Activated CD4-positive, alpha-beta T cell treated with anti-CD3 and anti-CD28 coated beads for 36 hours (primary cell): ENCODE measurements around the gene BZW2. TPM values are rescaled to one million over a fixed set of nuclear protein-coding genes. Genes with fewer than 3 reads are reported as not detected.

Experiments used
- ATAC-seq: fragments of 200-7000 bp; cut with Tn5 transposase; one replicate; pipeline ENCODE4 v1.10.0; 2021; ENCODE audit warnings: mild to moderate bottlenecking, moderate library complexity
- CTCF ChIA-PET: fragments of 350-600 bp; sonication (Branson Sonifier 250); formaldehyde crosslinking; loops from one replicate; lab custom pipeline; 2021; ENCODE audit warnings: antibody characterized with exemption; lab: Charles Lee
- POLR2A ChIA-PET: fragments of 350-600 bp; sonication (Branson Sonifier 250); formaldehyde crosslinking; loops from one replicate; lab custom pipeline; 2021; ENCODE audit warnings: antibody characterized with exemption, inconsistent platforms; lab: Charles Lee
- DNase-seq: peaks from one replicate; pipeline ENCODE4 v3.0.0-alpha.2; 2020
- H3K27ac Mint-ChIP-seq: one replicate; pipeline ENCODE4 v1.8.0; 2021; ENCODE audit warnings: mixed read lengths
- H3K27me3 Mint-ChIP-seq: one replicate; pipeline ENCODE4 v1.8.0; 2021; ENCODE audit warnings: mixed read lengths
- H3K36me3 Mint-ChIP-seq: one replicate; pipeline ENCODE4 v1.8.0; 2021; ENCODE audit warnings: low read depth, mixed read lengths
- H3K4me1 Mint-ChIP-seq: one replicate; pipeline ENCODE4 v1.8.0; 2021; ENCODE audit warnings: mixed read lengths
- H3K4me3 Mint-ChIP-seq: one replicate; pipeline ENCODE4 v1.8.0; 2021; ENCODE audit warnings: mild to moderate bottlenecking, moderate library complexity, mixed read lengths
- H3K9me3 Mint-ChIP-seq: one replicate; pipeline ENCODE4 v1.8.0; 2021; ENCODE audit warnings: low read depth, mixed read lengths
- intact Hi-C, 2 experiments: fragments of 100-400 bp; cut with DNase I in 1 of 2; cut with micrococcal nuclease in 1 of 2; formaldehyde crosslinking; loops; one replicate each; pipeline versions ENCODE4 v1.14.2 to v1.15.1; 2022 to 2024; cut with DNase I, micrococcal nuclease
- total RNA-seq, 2 experiments: library from RNA; stranded (reverse); gene quantifications; one replicate each; pipeline ENCODE4 v1.2.3, GENCODE V29; 2021

The BZW2 gene
- total RNA-seq, 2 experiments from 2014 or later = 106 to 113 TPM

GRCh38 chr7:16753932-16754855 is 108.2 kb downstream of the BZW2 start:
- no peaks in the 10 kb centered on the region for H3K9me3 Mint-ChIP-seq
- H3K4me3 Mint-ChIP-seq = peak overlapping the region; percentile 71
- H3K27ac Mint-ChIP-seq = no peak overlapping the region
- peaks cover 27% of the 10 kb centered on the region for H3K27me3 Mint-ChIP-seq
- no peak for ATAC-seq
- H3K4me1 Mint-ChIP-seq = peaks cover 12% of the 10 kb centered on the region
- ChIA-PET POLR2A (interaction anchor here (0.6 kb wide), 1 partner anchor 649 kb away, joined by 3 read pairs; no protein-coding TSS in a partner anchor), CTCF (no interaction called here)
- DNase-seq = peak; percentile 35
- no peaks in the 10 kb centered on the region for H3K36me3 Mint-ChIP-seq
- intact Hi-C loops = loop anchor here in 1 of 2 experiments (1.0 to 2.0 kb wide), 2 partner anchors 41 to 109 kb away; partner anchors contain the start of gene ANKMY2

DNA sequence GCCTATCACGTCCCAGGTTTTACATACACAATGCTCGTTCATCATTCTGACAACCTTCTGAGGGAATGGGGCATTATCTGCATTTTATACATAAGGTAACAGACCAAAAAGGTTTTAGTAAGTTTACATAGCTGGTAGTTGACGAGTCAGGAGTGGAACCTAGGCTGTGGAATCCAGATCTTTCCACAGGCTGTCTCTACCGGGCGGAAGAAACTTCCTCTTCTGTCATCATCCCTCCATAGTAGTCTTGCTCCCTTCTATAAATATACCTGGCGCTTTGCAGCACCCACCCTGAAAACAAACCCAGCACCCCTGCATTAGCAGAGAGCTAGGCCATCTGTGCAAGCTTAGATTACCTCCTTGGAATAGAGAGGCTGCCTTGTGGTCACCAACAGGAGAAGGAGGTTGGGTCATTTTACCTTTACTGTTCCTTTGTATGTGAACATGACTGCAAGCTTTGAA is 108.9 kb downstream of the BZW2 start:
- ATAC-seq (no peak), DNase-seq (no peak)
- intact Hi-C loops = loop anchor here in 1 of 2 experiments (5.0 kb wide), 1 partner anchor 333 kb away; the partner anchor contains the start of gene CRPPA
- no peaks in the 10 kb centered on the region for H3K36me3 Mint-ChIP-seq
- ChIA-PET POLR2A (interaction anchor here (0.6 kb wide), 1 partner anchor 648 kb away, joined by 3 read pairs; no protein-coding TSS in a partner anchor), CTCF (no interaction called here)
- peak overlapping the region; percentile 71 for H3K4me3 Mint-ChIP-seq
- peaks cover 27% of the 10 kb centered on the region for H3K27me3 Mint-ChIP-seq
- H3K9me3 Mint-ChIP-seq = no peaks in the 10 kb centered on the region
- H3K4me1 Mint-ChIP-seq = peaks cover 12% of the 10 kb centered on the region
- no peak overlapping the region for H3K27ac Mint-ChIP-seq

- intact Hi-C loops = loop anchor here in 1 of 2 experiments (5.0 kb wide), 1 partner anchor 333 kb away; the partner anchor contains the start of gene CRPPA
- ChIA-PET POLR2A (no interaction called here), CTCF (no interaction called here)
- Mint-ChIP-seq H3K27me3 (peaks cover 29% of the 10 kb centered on the region), H3K4me1 (peaks cover 12% of the 10 kb centered on the region), H3K36me3 (no peaks in the 10 kb centered on the region), H3K9me3 (no peaks in the 10 kb centered on the region), H3K27ac (no peak overlapping the region), H3K4me3 (peak overlapping the region; percentile 71)
- no peak for DNase-seq
- no peak for ATAC-seq
These were observed 109.4 kb downstream of the BZW2 start for GRCh38 chr7:16755397-16755796.

Other genes starting within 250 kb of the BZW2 start
- gene CRPPA, start 224.6 kb upstream of the BZW2 start, total RNA-seq = 1 to 10 TPM; 1.0 to 1.4 TPM
- gene SOSTDC1, start 180.4 kb upstream of the BZW2 start, total RNA-seq = not detected
- gene LRRC72, start 119.4 kb upstream of the BZW2 start, total RNA-seq = not detected
- 10 to 100 TPM in 1 of 2 experiments, 1 to 10 TPM in 1; 9.0 to 10.1 TPM for gene ANKMY2, start 427 bp upstream of the BZW2 start, total RNA-seq
- gene TSPAN13, start 107.6 kb downstream of the BZW2 start, total RNA-seq = under 1 TPM; 0.47 to 0.64 TPM
- not detected for gene AGR2, start 158.8 kb downstream of the BZW2 start, total RNA-seq
- not detected for gene AGR3, start 235.8 kb downstream of the BZW2 start, total RNA-seq